GM19240 (cell line): Measurements from ENCODE around the gene ST6GALNAC3.

Experiments used
- DNase-seq: peaks from one replicate; pipeline ENCODE4 v3.0.0; 2011; ENCODE audit warnings: low spot score; ENCODE audit not compliant: insufficient read length

Gene ST6GALNAC3

GRCh38 chr1:76576876-76577524, 502.5 kb downstream of the ST6GALNAC3 start:
- DNase-seq: no peak

- DNase-seq: no peak
Measured at GRCh38 chr1:76577525-76578185, 503.1 kb downstream of the ST6GALNAC3 start.

GRCh38 chr1:76580206-76580605, 505.7 kb downstream of the ST6GALNAC3 start:
- DNase-seq: no peak

GRCh38 chr1:76581712-76582111, 507.2 kb downstream of the ST6GALNAC3 start:
- no peak for DNase-seq

GRCh38 chr1:76583235-76583868, 508.8 kb downstream of the ST6GALNAC3 start:
- no peak for DNase-seq

- no peak for DNase-seq
Measured at GRCh38 chr1:76583875-76584477, 509.4 kb downstream of the ST6GALNAC3 start.

GRCh38 chr1:76585980-76586674, 511.6 kb downstream of the ST6GALNAC3 start:
- no peak for DNase-seq

GRCh38 chr1:76587212-76587611, 512.7 kb downstream of the ST6GALNAC3 start:
- DNase-seq: no peak

GRCh38 chr1:76591461-76591860, 516.9 kb downstream of the ST6GALNAC3 start:
- no peak for DNase-seq

- no peak for DNase-seq
Measured at GRCh38 chr1:76591963-76592362, 517.4 kb downstream of the ST6GALNAC3 start.

- no peak for DNase-seq
Measured at GRCh38 chr1:76593141-76593540, 518.6 kb downstream of the ST6GALNAC3 start.

GRCh38 chr1:76593618-76594017, 519.1 kb downstream of the ST6GALNAC3 start:
- DNase-seq: no peak

- no peak for DNase-seq
Measured at GRCh38 chr1:76595024-76595423, 520.5 kb downstream of the ST6GALNAC3 start.

GRCh38 chr1:76601465-76601864, 526.9 kb downstream of the ST6GALNAC3 start:
- DNase-seq: no peak

- DNase-seq: no peak
Measured at GRCh38 chr1:76607717-76608116, 533.2 kb downstream of the ST6GALNAC3 start.

GRCh38 chr1:76611770-76612445, 537.4 kb downstream of the ST6GALNAC3 start:
- DNase-seq: no peak

GRCh38 chr1:76613886-76614285, 539.3 kb downstream of the ST6GALNAC3 start:
- no peak for DNase-seq

- no peak for DNase-seq
Measured at GRCh38 chr1:76615253-76616035, 540.9 kb downstream of the ST6GALNAC3 start.

- no peak for DNase-seq
Measured at GRCh38 chr1:76620371-76620770, 545.8 kb downstream of the ST6GALNAC3 start.
